GM23338 (cell line): Measurements from ENCODE around the gene GPR141. TPM values are rescaled to one million over a fixed set of nuclear protein-coding genes. Genes with fewer than 3 reads are reported as not detected.

ENCODE experiments used
- ATAC-seq: fragments of 200-7000 bp; cut with Tn5 transposase; 3 replicates; pipeline ENCODE4 v1.9.1; 2020
- DNase-seq: peaks from one replicate; pipeline ENCODE4 v3.0.0-alpha.2; 2015; ENCODE audit warnings: low spot score
- H2AFZ ChIP-seq: fragments of 200-600 bp; sonication (generic); 2 replicates; pipeline ENCODE4 v1.8.0; 2016; ENCODE audit warnings: antibody characterized with exemption, mild to moderate bottlenecking, moderate library complexity
- H3F3A ChIP-seq: fragments of 200-600 bp; sonication (generic); replicated peaks from 2 replicates; pipeline ENCODE4 v1.8.0; 2017; ENCODE audit warnings: antibody characterized with exemption, mixed run types, low read depth
- H3K27ac ChIP-seq: fragments of 200-600 bp; sonication (generic); 2 replicates; pipeline ENCODE4 v1.6.1; 2016; ENCODE audit warnings: low read depth
- H3K27me3 ChIP-seq: fragments of 200-600 bp; sonication (generic); 2 replicates; pipeline ENCODE4 v1.8.0; 2016; ENCODE audit warnings: mild to moderate bottlenecking, mixed run types, moderate library complexity; ENCODE audit not compliant: insufficient read depth
- H3K36me3 ChIP-seq: fragments of 200-600 bp; sonication (generic); 2 replicates; pipeline ENCODE4 v1.8.0; 2016; ENCODE audit warnings: mild to moderate bottlenecking; ENCODE audit not compliant: insufficient read depth
- H3K4me1 ChIP-seq: fragments of 200-600 bp; sonication (generic); 2 replicates; pipeline ENCODE4 v1.8.0; 2016; ENCODE audit warnings: mild to moderate bottlenecking, moderate library complexity; ENCODE audit not compliant: insufficient read depth
- H3K4me2 ChIP-seq: fragments of 200-600 bp; sonication (generic); 2 replicates; pipeline ENCODE4 v1.7.1; 2017; ENCODE audit warnings: mixed run types
- H3K4me3 ChIP-seq: fragments of 200-600 bp; sonication (generic); 2 replicates; pipeline ENCODE4 v1.6.1; 2016; ENCODE audit warnings: mixed run types
- H3K79me2 ChIP-seq: fragments of 200-600 bp; sonication (generic); replicated peaks from 2 replicates; pipeline ENCODE4 v1.8.0; 2017; ENCODE audit warnings: mild to moderate bottlenecking; ENCODE audit not compliant: insufficient read depth
- H3K9me2 ChIP-seq: fragments of 200-600 bp; sonication (generic); 2 replicates; pipeline ENCODE4 v1.8.0; 2017; ENCODE audit not compliant: insufficient read depth
- H4K20me1 ChIP-seq: fragments of 200-600 bp; sonication (generic); replicated peaks from 2 replicates; pipeline ENCODE4 v1.8.0; 2017; ENCODE audit warnings: mild to moderate bottlenecking; ENCODE audit not compliant: insufficient read depth
- H3K27ac Mint-ChIP-seq: 2 replicates; pipeline ENCODE4 v1.8.0; 2020; ENCODE audit warnings: inconsistent platforms, mild to moderate bottlenecking, moderate library complexity, mixed read lengths
- H3K27me3 Mint-ChIP-seq: 3 replicates; pipeline ENCODE4 v1.8.0; 2022; ENCODE audit warnings: low read depth, mild to moderate bottlenecking, moderate library complexity, mixed read lengths, inconsistent platforms; ENCODE audit not compliant: insufficient read depth, poor library complexity
- H3K36me3 Mint-ChIP-seq: 3 replicates; pipeline ENCODE4 v1.8.0; 2021; ENCODE audit warnings: low read depth, mild to moderate bottlenecking, inconsistent platforms, moderate library complexity, mixed read lengths
- H3K4me1 Mint-ChIP-seq: 3 replicates; pipeline ENCODE4 v1.8.0; 2020; ENCODE audit warnings: mild to moderate bottlenecking, inconsistent platforms, mixed read lengths
- H3K4me3 Mint-ChIP-seq: 3 replicates; pipeline ENCODE4 v1.8.0; 2021; ENCODE audit warnings: moderate library complexity, mild to moderate bottlenecking, inconsistent platforms, mixed read lengths
- H3K9me3 Mint-ChIP-seq: 3 replicates; pipeline ENCODE4 v1.8.0; 2020; ENCODE audit warnings: moderate library complexity, mild to moderate bottlenecking, inconsistent platforms, mixed read lengths
- CREB1 ChIP-seq: fragments of 250-450 bp; sonication (Bioruptor Pico); IDR thresholded peaks from 2 replicates; pipeline ENCODE4 v1.5.0; 2020; ENCODE audit warnings: low read depth, mild to moderate bottlenecking, moderate library complexity
- EZH2 ChIP-seq: fragments of 200-600 bp; sonication (generic); IDR thresholded peaks from one replicate; pipeline ENCODE4 v1.8.0; 2017; ENCODE audit warnings: antibody characterized with exemption, mild to moderate bottlenecking, low read depth; ENCODE audit not compliant: unreplicated experiment
- JUNB ChIP-seq: IDR thresholded peaks from one replicate; pipeline ENCODE4 v1.6.1; 2016; ENCODE audit warnings: antibody characterized with exemption; ENCODE audit not compliant: unreplicated experiment
- NANOG ChIP-seq: IDR thresholded peaks from 2 replicates; pipeline ENCODE4 v1.6.1; 2016; ENCODE audit warnings: antibody characterized with exemption, borderline replicate concordance
- POLR2AphosphoS5 ChIP-seq: IDR thresholded peaks from 2 replicates; pipeline ENCODE4 v1.6.1; 2016; ENCODE audit warnings: antibody characterized with exemption, low read depth
- STAT1 ChIP-seq: IDR thresholded peaks from one replicate; pipeline ENCODE4 v1.6.1; 2016; ENCODE audit warnings: antibody characterized with exemption; ENCODE audit not compliant: unreplicated experiment
- ZNF331 ChIP-seq: fragments of 250-450 bp; sonication (Bioruptor Pico); IDR thresholded peaks from 2 replicates; pipeline ENCODE4 v1.5.0; 2020; ENCODE audit warnings: low read depth, mild to moderate bottlenecking, moderate library complexity
- polyA plus RNA-seq: library from polyadenylated mRNA; unstranded; fragments of >200 nt; fragmentation: Nextera tagmentation; extraction: Ambion mirVana; gene quantifications from 2 replicates; pipeline ENCODE4 v1.2.1, GENCODE V29; 2016
- total RNA-seq: library from RNA; depleted of rRNA; stranded (reverse); fragments of >200 nt; shearing (Covaris generic); gene quantifications from 2 replicates; pipeline ENCODE4 v1.2.3, GENCODE V29; 2014
- TF ChIP-seq, protein P1 (sequence below): IDR thresholded peaks from 2 replicates; pipeline ENCODE4 v1.6.1; 2016; ENCODE audit warnings: antibody characterized with exemption
- TF ChIP-seq, protein P2 (sequence below): IDR thresholded peaks from one replicate; pipeline ENCODE4 v1.6.1; 2018; ENCODE audit warnings: antibody characterized with exemption; ENCODE audit not compliant: unreplicated experiment

GPR141 gene
- total and polyA plus RNA-seq, 2 experiments from 2014 or later: 0.80 TPM; not detected in 1

DNA sequence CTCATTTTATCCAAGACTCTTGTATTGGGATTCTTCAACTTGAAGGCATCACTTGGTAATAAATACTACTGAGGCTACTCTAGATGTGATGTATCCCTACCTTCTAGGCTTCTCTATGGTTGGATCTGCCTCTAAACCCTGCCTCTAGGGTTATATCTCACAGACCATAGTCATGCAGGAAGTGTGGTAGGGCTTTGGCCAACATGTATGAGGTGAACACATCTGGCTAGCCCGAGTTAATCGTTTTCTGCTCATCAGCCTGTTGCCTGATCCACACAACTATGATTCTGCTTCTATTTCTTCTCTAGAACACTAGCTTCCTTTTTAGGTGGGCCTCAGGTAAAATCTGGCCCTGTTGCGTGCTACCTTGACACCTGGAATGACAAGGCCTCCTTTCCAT, 86.2 kb downstream of the GPR141 start (continued):
- TF ChIP-seq, protein P1, sequence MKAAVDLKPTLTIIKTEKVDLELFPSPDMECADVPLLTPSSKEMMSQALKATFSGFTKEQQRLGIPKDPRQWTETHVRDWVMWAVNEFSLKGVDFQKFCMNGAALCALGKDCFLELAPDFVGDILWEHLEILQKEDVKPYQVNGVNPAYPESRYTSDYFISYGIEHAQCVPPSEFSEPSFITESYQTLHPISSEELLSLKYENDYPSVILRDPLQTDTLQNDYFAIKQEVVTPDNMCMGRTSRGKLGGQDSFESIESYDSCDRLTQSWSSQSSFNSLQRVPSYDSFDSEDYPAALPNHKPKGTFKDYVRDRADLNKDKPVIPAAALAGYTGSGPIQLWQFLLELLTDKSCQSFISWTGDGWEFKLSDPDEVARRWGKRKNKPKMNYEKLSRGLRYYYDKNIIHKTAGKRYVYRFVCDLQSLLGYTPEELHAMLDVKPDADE: no peak
- TF ChIP-seq JUNB: no peak
- TF ChIP-seq EZH2: no peak
- TF ChIP-seq, protein P2, sequence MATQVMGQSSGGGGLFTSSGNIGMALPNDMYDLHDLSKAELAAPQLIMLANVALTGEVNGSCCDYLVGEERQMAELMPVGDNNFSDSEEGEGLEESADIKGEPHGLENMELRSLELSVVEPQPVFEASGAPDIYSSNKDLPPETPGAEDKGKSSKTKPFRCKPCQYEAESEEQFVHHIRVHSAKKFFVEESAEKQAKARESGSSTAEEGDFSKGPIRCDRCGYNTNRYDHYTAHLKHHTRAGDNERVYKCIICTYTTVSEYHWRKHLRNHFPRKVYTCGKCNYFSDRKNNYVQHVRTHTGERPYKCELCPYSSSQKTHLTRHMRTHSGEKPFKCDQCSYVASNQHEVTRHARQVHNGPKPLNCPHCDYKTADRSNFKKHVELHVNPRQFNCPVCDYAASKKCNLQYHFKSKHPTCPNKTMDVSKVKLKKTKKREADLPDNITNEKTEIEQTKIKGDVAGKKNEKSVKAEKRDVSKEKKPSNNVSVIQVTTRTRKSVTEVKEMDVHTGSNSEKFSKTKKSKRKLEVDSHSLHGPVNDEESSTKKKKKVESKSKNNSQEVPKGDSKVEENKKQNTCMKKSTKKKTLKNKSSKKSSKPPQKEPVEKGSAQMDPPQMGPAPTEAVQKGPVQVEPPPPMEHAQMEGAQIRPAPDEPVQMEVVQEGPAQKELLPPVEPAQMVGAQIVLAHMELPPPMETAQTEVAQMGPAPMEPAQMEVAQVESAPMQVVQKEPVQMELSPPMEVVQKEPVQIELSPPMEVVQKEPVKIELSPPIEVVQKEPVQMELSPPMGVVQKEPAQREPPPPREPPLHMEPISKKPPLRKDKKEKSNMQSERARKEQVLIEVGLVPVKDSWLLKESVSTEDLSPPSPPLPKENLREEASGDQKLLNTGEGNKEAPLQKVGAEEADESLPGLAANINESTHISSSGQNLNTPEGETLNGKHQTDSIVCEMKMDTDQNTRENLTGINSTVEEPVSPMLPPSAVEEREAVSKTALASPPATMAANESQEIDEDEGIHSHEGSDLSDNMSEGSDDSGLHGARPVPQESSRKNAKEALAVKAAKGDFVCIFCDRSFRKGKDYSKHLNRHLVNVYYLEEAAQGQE: no peak
- TF ChIP-seq POLR2AphosphoS5: no peak
- TF ChIP-seq NANOG: no peak

DNA sequence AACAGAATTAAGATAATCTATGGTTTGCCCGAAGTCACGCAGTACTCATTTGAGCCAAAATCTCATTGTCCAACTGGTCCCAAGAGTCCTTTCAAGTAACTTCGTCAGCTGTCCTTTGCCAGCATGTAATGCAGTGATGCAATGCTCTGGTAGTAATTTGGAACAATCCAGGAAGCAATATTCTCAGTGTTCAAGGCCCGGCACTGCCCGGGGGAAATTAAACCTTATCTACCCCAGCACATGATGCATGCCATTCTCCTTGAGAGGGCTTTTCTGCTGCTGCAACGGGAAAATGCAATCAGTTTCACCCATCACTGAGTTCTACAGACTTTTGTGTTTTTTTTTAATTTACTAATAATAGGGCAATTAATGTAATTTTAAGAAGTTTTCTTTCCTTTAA, 87.3 kb downstream of the GPR141 start:
- H3K4me2 ChIP-seq: no peak overlapping the region
- H3K9me3 Mint-ChIP-seq: peaks cover 21% of the 10 kb centered on the region
- H3K36me3 ChIP-seq: peaks cover 2% of the 10 kb centered on the region; the same call in 1 of the 2 replicates
- H3K27me3 ChIP-seq: no peaks in the 10 kb centered on the region
- H3K4me3 Mint-ChIP-seq: no peak overlapping the region
- H4K20me1 ChIP-seq: no peaks in the 10 kb centered on the region
- no peaks in the 10 kb centered on the region for H3K4me1 Mint-ChIP-seq
- TF ChIP-seq, protein P1: no peak
- TF ChIP-seq, protein P2: no peak
- TF ChIP-seq CREB1 (CRISPR knock-in tag): no peak
- TF ChIP-seq STAT1: no peak
- no peak for TF ChIP-seq ZNF331
- TF ChIP-seq JUNB: no peak
- no peaks in the 10 kb centered on the region for H3F3A ChIP-seq
- H3K9me2 ChIP-seq: 0 out of 2 replicates have a peak, but pooled peaks cover 4% of the 10 kb centered on the region
- H3K27ac Mint-ChIP-seq: no peak overlapping the region
- no peak for DNase-seq
- no peak overlapping the region for H2AFZ ChIP-seq
- peaks cover 1% of the 10 kb centered on the region for H3K27me3 Mint-ChIP-seq
- no peaks in the 10 kb centered on the region for H3K79me2 ChIP-seq
- no peaks in the 10 kb centered on the region for H3K4me1 ChIP-seq
- H3K4me3 ChIP-seq: no peak overlapping the region
- H3K36me3 Mint-ChIP-seq: peaks cover 10% of the 10 kb centered on the region; the same call in 2 of the 3 replicates
- no peak for ATAC-seq
- H3K27ac ChIP-seq: no peak overlapping the region
